Fibroblast of skin of left quadriceps (primary cell): ENCODE measurements around the gene TCEAL4.

Source experiments
- DNase-seq, 2 experiments: peaks; one replicate each; pipeline ENCODE4 v3.0.0-alpha.2; 2013; ENCODE audit warnings: low read depth in 2 of 2

TCEAL4 gene

GRCh38 chrX:103585411-103586313, at the start of gene TCEAL4:
TSS of gene TCEAL4 (plus strand) at chrX:103585515. CDS start at chrX:103586676, 1,161 bp downstream.
- DNase-seq: no peak

DNA sequence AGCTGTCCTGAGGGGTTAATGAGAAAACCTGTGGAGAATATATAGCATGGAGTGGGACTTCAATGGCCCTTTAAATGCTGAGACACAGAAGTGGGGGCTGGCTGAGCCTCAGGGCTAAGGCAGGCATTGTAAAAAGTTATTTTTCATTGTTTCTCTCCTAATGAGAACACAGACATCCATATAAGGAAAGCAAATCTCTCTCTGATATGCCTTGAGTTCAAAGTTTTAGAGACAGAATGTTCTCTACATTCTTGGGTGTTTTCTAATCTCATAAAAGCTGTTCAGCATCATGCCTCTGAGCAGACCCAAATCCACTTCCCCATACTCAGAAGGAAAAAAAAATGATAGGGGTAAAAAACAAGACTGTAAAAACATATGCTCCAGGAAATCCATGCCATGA, 49.2 kb upstream of the TCEAL4 start:
- no peak for DNase-seq

DNA sequence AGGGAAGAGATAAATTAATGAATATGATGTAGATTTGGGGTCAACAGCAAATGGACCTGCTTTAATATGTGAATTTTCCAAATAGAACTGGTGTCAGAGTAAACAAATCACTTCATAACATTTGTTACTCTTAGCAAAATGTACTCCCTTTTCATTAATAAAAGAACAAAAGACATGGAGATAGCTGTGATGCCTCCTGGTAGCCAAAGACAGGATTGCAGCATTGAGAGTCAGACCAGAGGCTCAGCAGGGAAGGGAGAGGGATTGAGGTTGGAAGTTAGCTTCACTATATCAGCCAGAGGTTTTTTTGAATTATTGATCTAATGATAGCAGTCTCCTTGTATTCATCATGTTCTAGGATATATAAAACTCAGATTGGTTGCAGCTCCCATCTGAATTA, 48.6 kb upstream of the TCEAL4 start:
- DNase-seq: no peak

GRCh38 chrX:103537871-103538387, 47.4 kb upstream of the TCEAL4 start:
- DNase-seq: no peak

DNA sequence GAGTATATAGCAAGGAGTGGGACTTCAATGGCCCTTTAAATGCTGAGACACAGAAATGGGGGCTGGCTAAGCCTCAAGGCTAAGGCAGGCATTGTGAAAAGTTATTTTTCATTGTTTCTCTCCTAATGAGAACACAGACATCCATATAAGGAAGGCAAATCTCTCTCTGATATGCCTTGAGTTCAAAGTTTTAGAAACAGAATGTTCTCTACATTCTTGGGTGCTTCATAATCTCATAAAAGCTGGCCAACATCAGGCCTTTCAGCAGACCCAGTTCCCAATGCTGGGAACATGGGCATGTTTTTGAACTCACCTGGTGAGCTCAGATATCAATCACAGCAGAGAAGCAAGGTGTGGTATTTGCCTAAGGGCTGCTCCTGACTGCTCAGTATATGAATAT, 46.6 kb upstream of the TCEAL4 start:
- no peak for DNase-seq

DNA sequence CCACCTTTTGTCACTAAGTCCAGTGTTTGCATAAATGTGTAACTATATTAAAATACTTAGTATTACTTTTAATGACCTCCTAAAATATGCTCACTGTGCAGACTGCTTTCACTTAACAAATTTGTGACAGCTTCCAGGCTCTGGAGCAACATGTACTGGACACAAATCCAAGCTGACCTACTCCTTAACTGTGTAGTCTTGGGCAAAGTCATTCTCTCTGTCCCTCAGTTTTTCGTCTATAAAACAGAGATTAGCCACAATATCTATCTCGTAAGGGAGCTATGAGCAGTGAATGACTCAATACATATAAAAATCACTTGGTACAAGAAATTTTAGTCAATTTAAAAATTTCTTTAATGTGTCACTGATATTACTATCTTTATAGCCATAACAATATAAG, 45.6 kb upstream of the TCEAL4 start:
- DNase-seq: no peak

GRCh38 chrX:103540145-103540544, 45.2 kb upstream of the TCEAL4 start:
- no peak for DNase-seq

DNA sequence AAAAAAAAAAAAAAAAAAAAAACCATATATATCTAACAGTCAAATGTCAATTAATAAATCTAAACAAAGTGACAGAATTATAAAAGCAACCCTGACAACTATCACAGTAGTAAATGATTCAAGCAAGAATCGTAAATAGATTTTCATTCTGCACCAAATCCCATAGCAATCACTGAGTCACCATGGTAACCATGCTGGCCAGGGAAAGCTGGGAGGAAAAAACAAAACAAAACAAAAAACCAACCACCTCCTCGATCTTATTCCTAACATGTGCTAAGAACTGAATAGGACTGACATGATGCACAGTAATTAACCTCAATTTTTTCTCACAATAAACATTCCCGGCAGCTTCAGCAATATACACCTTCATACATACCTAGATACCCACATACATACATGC, 35.4 kb upstream of the TCEAL4 start:
- no peak for DNase-seq

DNA sequence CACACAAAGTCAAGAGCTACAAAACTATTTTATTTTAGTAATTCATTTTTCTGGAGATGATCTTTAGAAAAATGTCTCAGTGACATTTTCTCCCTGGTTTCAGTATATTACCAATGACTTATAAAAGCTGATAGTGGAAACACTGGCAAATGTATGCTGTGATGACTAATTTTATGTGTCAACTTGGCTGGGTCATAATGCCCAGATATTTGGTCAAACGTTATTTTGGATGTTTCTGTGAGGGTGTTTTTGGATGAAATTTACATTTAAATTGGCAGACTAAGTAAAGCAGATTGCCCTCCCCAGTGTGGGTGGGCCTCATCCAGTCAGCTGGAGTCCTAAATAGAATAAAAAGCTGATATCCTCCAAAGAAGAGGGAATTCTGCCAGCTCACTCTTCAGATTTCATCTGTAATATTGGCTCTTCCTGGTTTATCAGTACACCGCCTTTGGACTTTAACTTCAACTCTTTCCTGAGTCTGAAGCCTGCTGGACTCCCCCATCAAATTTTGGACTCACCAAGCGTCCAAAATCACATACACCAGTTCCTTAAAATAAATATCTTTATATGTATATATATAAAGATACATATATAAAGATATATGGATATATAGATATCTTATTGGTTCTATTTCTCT, 34.8 kb upstream of the TCEAL4 start:
- DNase-seq: no peak

- no peak for DNase-seq
Observed at GRCh38 chrX:103552236-103552635, 33.1 kb upstream of the TCEAL4 start.

DNA sequence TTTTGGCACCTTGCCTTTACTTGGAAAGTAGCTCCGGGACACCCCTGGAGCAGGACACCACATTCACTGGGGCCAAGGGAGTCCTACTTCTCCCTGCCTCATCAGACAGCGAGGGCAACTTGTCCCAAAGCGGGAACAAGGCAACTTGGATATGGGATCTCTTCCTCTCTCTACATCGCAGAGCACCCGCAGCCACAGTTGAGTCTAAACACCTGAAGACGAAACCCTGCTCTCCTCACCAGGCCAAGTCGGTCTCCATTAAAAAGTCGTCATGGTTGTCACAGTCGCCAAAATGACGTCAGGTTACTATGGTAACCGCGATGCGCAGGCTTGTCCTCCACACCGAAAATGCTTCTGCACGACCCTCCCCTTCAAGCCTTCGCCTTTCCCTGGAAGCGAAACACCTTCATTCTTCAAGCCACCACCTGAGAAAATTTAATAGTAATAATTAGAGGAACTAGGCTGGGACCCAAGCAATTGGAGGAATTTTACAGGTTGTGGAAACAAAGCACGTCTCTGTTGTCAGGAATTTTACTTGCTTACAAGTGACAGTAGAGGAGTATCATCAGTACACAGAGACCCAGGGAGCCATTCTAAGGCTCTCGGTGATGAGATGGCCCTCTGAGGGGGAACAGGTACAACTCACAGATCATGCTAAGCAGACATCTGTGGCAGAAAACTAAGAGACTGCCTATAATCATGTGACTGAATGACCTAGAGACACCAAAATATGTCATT, 30.5 kb upstream of the TCEAL4 start:
- DNase-seq: peak; percentile 27 to 45

GRCh38 chrX:103556963-103557612, 28.2 kb upstream of the TCEAL4 start:
- no peak for DNase-seq

DNA sequence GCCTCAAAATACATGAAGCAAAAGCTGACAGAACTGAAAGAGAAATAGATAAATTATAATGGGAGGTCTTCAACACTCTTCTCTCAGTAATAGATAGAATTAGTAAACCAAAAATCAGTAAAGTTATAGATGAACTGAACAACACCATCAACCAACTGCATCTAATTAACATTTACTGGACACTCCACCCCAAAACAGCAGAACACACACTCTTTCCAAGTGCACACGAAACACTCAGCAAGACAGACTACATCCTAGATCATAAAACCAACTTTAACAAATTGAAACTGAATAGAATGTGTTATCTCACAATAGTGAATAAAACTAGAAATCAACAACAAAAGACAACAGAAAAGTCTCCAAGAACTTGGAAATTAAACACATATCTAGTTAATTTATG, 25.1 kb upstream of the TCEAL4 start:
- DNase-seq: no peak

DNA sequence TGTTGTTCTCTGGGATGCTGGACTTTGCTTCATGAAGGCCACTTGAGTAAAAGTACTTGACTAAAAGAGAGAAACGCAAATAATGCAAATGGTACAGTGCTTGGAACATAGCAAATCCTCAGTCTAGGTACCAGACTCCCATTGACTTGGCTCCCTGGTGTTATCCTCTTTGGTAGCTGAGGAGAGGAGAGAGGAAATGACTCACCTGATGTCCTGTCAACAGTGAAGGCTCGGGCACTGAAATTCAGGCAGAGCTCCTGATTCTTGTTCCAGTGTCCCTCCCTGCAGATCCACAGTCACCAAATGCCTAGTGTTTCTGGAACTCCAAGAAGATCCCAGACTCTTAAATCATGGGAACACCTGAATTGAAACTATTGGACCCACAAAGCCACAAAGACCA, 22.5 kb upstream of the TCEAL4 start:
- no peak for DNase-seq

GRCh38 chrX:103565197-103565596, 20.1 kb upstream of the TCEAL4 start:
- DNase-seq: no peak

DNA sequence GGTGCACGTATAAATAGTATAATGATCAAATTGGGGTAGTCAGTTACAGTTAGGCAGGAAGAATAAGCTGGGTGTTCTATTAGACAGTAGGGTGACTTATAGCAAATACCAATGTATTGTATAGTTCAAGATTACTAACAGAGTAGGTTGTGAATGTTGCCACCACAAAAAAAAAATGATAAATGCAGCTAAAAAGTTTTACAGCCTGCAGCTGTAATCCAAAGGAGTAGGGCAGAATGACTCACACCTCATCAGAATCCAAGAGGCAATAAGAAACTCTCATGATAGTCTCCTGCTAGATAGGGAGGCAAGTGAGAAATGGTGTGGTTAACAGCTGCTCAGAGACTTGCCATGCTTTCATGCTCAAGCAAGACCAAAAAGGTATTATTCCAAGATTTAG, 19.6 kb upstream of the TCEAL4 start:
- DNase-seq: peak; percentile 44 to 50

- no peak for DNase-seq
Observed at GRCh38 chrX:103571121-103571520, 14.2 kb upstream of the TCEAL4 start.

DNA sequence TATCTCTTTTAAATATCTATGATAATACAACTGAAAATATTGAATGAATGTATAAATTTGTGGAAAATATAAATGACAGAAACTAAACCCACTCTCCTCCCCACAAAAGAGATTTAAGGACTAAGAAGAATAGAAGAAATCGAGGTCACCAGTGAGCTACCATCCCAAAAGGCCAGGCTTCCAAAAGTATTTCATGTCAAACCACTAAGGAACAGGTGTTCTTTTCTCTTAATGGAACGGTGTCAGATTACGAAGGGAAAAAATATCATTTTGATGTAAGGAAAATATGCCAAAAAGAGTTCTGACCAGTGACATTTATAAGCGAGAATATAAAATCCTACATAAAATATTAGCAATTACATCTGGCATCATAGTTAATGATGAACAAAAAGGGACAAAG, 13.6 kb upstream of the TCEAL4 start:
- no peak for DNase-seq

DNA sequence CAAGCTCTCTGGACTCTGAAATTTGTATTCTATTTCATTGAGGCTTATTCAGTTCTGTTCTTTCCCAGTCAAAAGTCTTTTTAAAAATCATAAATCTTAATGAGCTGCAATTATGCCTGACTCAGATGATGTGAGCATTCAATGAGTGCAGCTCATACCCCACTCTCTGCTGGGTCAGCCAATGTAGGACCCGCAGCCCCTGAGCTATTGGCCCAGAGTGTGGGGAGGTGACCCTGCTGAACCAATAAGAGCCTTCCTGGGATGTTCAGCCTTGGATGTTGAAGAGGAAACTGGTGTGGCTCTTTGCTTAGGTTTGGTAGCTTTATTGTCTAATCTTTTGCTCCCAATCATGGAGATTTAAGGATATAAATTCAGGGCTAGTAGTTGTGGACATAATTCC, 12.1 kb upstream of the TCEAL4 start:
- DNase-seq: no peak

GRCh38 chrX:103584596-103584995, 719 bp upstream of the TCEAL4 start:
- DNase-seq: no peak

- DNase-seq: no peak
Observed at GRCh38 chrX:103586314-103586646, 965 bp downstream of the TCEAL4 start.

DNA sequence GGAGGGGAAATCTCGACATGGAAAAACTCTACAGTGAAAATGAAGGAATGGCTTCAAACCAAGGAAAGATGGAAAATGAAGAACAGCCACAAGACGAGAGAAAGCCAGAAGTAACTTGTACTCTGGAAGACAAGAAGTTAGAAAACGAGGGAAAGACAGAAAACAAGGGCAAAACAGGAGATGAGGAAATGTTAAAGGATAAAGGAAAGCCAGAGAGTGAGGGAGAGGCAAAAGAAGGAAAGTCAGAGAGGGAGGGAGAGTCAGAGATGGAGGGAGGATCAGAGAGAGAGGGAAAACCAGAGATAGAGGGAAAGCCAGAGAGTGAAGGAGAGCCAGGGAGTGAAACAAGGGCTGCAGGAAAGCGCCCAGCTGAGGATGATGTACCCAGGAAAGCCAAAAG, 1.3 kb downstream of the TCEAL4 start:
- DNase-seq: no peak
